ENCODE data around the gene MTFP1.

MTFP1 gene

DNA sequence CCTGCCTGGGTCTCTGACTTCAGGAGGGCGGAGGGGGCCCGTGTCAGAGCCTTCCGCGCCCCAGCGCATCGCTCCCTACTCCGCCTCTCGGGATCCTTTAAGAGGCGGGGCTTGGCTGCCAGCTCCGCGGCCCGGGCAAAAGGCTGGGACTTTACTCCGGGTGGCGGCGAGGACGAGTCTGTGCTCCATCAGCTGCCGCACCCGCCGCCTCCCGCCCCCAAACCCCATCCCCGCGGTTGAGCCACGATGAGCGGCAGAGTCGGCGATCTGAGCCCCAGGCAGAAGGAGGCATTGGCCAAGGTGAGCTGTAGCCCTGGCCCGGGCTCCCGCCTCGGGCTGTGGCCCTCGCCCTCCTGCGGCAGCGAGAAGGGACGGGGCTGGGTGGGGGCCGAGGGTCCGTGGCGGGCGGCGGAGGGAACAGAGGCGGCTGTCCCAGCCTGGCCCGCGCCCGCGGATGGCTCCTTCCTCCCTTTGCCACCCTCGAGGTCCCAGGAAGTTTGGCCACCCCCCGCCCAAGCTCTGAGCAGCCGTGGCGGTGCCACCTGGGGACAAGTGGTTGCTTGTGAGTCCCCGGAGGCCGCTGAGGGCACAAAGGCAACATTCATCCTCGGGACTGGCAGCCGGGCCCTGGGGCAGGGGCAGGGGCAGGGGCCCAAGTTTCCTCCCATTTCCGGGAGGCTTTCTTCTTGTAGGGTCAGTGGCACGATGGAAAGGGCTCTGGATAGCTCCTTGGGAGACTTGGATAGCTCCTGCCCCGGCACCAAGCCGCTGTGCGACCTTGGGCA, 28.5 kb upstream of the MTFP1 start, which contains the start of gene SEC14L2:
TSS of gene SEC14L2 (plus strand) at position 148 of the 785 bp plus-strand sequence. CDS start at position 247, 99 bp downstream.
- H2AFZ ChIP-seq (ENCODE audit: low read length) = peak within 1 kb of the TSS; percentile 86
- peaks cover 43% of the 10 kb centered on the region for H3K4me1 ChIP-seq (ENCODE audit: insufficient read depth, low read length, poor library complexity, severe bottlenecking)
- H3F3A ChIP-seq (ENCODE audit: low read depth) = no peaks in the 10 kb centered on the region
- no peaks in the 10 kb centered on the region for H3K9me3 ChIP-seq (ENCODE audit: insufficient read depth, low read depth, low read length)
- H3K4me2 ChIP-seq (ENCODE audit: low read depth, low read length, poor library complexity, severe bottlenecking) = peak within 1 kb of the TSS; percentile 98
- no peaks in the 10 kb centered on the region for H3K9me2 ChIP-seq (replicated peaks; ENCODE audit: low read depth, low read length)
- H4K20me1 ChIP-seq (ENCODE audit: insufficient read depth, low read length, poor library complexity, severe bottlenecking) = peaks cover 7% of the 10 kb centered on the region
- no peaks in the 10 kb centered on the region for H3K27me3 ChIP-seq (ENCODE audit: insufficient read depth, low read length, poor library complexity, severe bottlenecking)
- H3K79me2 ChIP-seq (ENCODE audit: insufficient read depth, low read length) = peaks cover 34% of the 10 kb centered on the region
- peak within 1 kb of the TSS; percentile 81 for H3K9ac ChIP-seq (ENCODE audit: low read depth, low read length, poor library complexity, severe bottlenecking)
- no peak for TF ChIP-seq EZH2phosphoT487 (IDR thresholded peaks at IDR 0.05; ENCODE audit: borderline replicate concordance)
- TF ChIP-seq, protein P1, sequence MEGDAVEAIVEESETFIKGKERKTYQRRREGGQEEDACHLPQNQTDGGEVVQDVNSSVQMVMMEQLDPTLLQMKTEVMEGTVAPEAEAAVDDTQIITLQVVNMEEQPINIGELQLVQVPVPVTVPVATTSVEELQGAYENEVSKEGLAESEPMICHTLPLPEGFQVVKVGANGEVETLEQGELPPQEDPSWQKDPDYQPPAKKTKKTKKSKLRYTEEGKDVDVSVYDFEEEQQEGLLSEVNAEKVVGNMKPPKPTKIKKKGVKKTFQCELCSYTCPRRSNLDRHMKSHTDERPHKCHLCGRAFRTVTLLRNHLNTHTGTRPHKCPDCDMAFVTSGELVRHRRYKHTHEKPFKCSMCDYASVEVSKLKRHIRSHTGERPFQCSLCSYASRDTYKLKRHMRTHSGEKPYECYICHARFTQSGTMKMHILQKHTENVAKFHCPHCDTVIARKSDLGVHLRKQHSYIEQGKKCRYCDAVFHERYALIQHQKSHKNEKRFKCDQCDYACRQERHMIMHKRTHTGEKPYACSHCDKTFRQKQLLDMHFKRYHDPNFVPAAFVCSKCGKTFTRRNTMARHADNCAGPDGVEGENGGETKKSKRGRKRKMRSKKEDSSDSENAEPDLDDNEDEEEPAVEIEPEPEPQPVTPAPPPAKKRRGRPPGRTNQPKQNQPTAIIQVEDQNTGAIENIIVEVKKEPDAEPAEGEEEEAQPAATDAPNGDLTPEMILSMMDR (conservative IDR thresholded peaks at IDR 0.05; ENCODE audit: low read length) = no peak
- H3K4me3 ChIP-seq (ENCODE audit: low read length, poor library complexity, severe bottlenecking) = peak within 1 kb of the TSS; percentile 90
- no peaks in the 10 kb centered on the region for H3K36me3 ChIP-seq (ENCODE audit: insufficient read depth, low read length)

DNA sequence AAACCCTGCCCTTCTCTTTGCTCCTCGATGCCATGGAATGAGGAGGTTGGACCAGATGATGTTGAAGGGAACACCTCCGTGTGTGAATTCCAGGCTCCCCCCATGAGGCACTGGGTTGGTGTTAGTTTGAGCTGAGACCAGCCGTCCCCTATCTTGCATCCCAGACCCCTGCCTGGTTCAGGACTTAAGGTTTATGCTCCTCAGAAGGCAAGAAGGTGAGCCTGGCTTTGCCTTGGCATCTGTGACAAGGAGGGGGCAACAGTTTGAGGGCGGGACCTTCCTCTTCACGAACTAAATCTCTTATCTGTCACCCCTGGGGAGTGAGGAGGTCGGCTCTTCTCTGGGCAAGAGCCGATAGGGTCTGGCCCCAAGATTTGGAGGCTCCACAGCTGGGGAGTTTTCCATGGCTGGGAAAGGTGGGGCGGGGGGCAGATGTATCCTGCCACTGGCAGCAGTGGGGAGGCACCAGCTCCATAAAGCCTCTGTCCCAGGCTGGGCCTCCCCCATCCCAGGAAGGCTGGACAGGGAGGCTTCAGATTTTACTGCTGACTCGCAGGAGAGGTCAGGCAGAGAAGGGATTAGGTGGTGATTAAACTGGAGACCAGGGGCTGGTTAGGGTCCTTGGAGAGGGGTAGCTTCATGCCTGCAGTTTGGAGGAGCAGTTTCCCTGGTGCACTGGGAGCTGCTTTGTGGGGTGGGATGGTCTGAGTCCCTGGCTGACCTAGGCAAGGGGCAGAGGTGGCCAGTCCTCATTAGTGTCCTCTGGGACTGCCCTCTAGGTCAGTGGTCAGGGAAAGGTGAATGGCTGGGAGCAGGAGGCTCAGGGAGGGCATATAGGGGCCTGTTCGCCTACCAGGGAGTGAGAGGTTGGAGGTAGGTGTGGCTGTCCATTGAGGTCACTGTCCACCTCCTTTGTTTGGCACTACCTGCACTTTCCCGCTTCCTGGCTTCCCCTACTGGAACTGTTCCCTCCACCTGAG, 27.6 kb upstream of the MTFP1 start:
- peaks cover 36% of the 10 kb centered on the region for H3K4me1 ChIP-seq (ENCODE audit: insufficient read depth, low read length, poor library complexity, severe bottlenecking)
- H3F3A ChIP-seq (ENCODE audit: low read depth) = no peaks in the 10 kb centered on the region
- TF ChIP-seq, protein P1 (conservative IDR thresholded peaks at IDR 0.05; ENCODE audit: low read length) = no peak
- no peak for TF ChIP-seq EZH2phosphoT487 (IDR thresholded peaks at IDR 0.05; ENCODE audit: borderline replicate concordance)
- H3K79me2 ChIP-seq (ENCODE audit: insufficient read depth, low read length) = peaks cover 34% of the 10 kb centered on the region
- H3K27me3 ChIP-seq (ENCODE audit: insufficient read depth, low read length, poor library complexity, severe bottlenecking) = no peaks in the 10 kb centered on the region
- peak overlapping the region; percentile 98 for H3K4me2 ChIP-seq (ENCODE audit: low read depth, low read length, poor library complexity, severe bottlenecking)
- H2AFZ ChIP-seq (ENCODE audit: low read length) = peak overlapping the region; percentile 86; the same call in 1 of the 2 replicates
- no peaks in the 10 kb centered on the region for H3K36me3 ChIP-seq (ENCODE audit: insufficient read depth, low read length)
- H3K4me3 ChIP-seq (ENCODE audit: low read length, poor library complexity, severe bottlenecking) = peak overlapping the region; percentile 90
- no peaks in the 10 kb centered on the region for H3K9me3 ChIP-seq (ENCODE audit: insufficient read depth, low read depth, low read length)
- H4K20me1 ChIP-seq (ENCODE audit: insufficient read depth, low read length, poor library complexity, severe bottlenecking) = peaks cover 7% of the 10 kb centered on the region
- peak overlapping the region; percentile 81 for H3K9ac ChIP-seq (ENCODE audit: low read depth, low read length, poor library complexity, severe bottlenecking)
- no peaks in the 10 kb centered on the region for H3K9me2 ChIP-seq (replicated peaks; ENCODE audit: low read depth, low read length)

DNA sequence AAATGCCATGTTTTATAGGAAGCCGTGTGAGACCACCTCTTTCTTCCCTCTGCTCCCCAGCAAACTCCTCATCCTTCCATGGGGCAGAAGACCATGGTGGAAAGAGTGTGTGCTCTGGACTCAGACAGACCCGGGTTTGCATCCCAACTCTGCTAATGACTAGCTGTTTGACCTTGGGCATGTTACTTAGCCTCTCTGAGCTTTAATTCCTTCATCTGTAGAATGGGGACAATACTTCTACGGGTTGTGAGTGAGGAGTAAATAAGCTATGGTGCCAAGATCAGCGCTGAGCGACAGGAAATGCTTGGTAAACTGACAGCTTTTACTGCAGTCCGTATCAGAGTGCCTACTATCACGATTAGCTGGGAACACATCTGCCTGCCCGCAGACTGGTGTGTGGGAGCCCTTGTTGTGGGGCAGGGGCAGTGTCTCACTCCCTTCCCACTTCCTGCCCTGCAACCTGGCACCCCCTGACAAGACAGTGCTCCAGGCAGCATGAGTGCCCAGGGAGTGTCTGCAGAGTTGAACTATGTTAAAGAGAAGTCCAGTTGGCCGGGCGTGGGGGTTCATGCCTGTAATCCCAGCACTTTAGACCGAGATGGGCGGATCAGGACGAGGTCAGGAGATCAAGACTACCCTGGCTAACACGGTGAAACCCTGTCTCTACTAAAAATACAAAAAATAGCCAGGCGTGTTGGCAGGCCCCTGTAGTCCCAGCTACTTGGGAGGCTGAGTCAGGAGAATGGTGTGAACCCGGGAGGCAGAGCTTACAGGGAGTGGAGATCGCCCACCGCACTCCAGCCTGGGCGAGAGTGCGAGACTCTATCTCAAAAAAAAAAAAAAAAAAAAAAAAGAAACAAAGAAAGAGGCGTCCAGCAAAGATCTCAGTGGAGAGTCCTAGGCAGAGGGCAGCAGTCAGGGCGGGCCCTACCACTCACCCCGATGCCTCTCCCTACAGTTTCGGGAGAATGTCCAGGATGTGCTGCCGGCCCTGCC, 26.6 kb upstream of the MTFP1 start:
- Histone ChIP-seq H3K9ac (ENCODE audit: low read depth, low read length, poor library complexity, severe bottlenecking) (peak overlapping the region; percentile 81), H3K9me3 (ENCODE audit: insufficient read depth, low read depth, low read length) (no peaks in the 10 kb centered on the region), H2AFZ (ENCODE audit: low read length) (no peak overlapping the region), H4K20me1 (ENCODE audit: insufficient read depth, low read length, poor library complexity, severe bottlenecking) (peaks cover 7% of the 10 kb centered on the region), H3K4me3 (ENCODE audit: low read length, poor library complexity, severe bottlenecking) (peak overlapping the region; percentile 90), H3F3A (ENCODE audit: low read depth) (no peaks in the 10 kb centered on the region), H3K4me2 (ENCODE audit: low read depth, low read length, poor library complexity, severe bottlenecking) (peak overlapping the region; percentile 98), H3K4me1 (ENCODE audit: insufficient read depth, low read length, poor library complexity, severe bottlenecking) (peaks cover 31% of the 10 kb centered on the region), H3K36me3 (ENCODE audit: insufficient read depth, low read length) (no peaks in the 10 kb centered on the region), H3K79me2 (ENCODE audit: insufficient read depth, low read length) (peaks cover 34% of the 10 kb centered on the region), H3K27me3 (ENCODE audit: insufficient read depth, low read length, poor library complexity, severe bottlenecking) (no peaks in the 10 kb centered on the region), H3K9me2 (replicated peaks; ENCODE audit: low read depth, low read length) (no peaks in the 10 kb centered on the region)
- no peak for TF ChIP-seq EZH2phosphoT487 (IDR thresholded peaks at IDR 0.05; ENCODE audit: borderline replicate concordance)
- TF ChIP-seq, protein P1 (conservative IDR thresholded peaks at IDR 0.05; ENCODE audit: low read length) = no peak
